Activated T-cell treated with anti-CD3 and anti-CD28 coated beads for 4 hours (primary cell): ENCODE data around the gene WDR27.

Experiments
- DNase-seq: peaks from one replicate; pipeline ENCODE4 v3.0.0-alpha.2; 2020

The WDR27 gene

GRCh38 chr6:169701954-169702839 is at the start of gene WDR27, which contains the start of gene C6orf120:
Gene WDR27 (minus strand): TSS chr6:169702029. CDS start chr6:169689005, 13,024 bp downstream.
Gene C6orf120 (plus strand): TSS chr6:169702126. CDS start chr6:169702460, 334 bp downstream.
- peak; percentile 97 for DNase-seq

GRCh38 chr6:169746556-169746955 is 44.7 kb upstream of the WDR27 start:
- no peak for DNase-seq

GRCh38 chr6:169745405-169745804 is 43.6 kb upstream of the WDR27 start:
- DNase-seq = no peak

- no peak for DNase-seq
These were observed 39.5 kb upstream of the WDR27 start for GRCh38 chr6:169741344-169741743.

- DNase-seq = no peak
These were observed 37.2 kb upstream of the WDR27 start for GRCh38 chr6:169738976-169739529.

GRCh38 chr6:169738204-169738975 is 36.6 kb upstream of the WDR27 start:
- DNase-seq = no peak

GRCh38 chr6:169729961-169730360 is 28.1 kb upstream of the WDR27 start:
- DNase-seq = no peak

GRCh38 chr6:169726963-169727362 is 25.1 kb upstream of the WDR27 start:
- DNase-seq = no peak

GRCh38 chr6:169726049-169726400 is 24.2 kb upstream of the WDR27 start:
- no peak for DNase-seq

- DNase-seq = no peak
These were observed 23.6 kb upstream of the WDR27 start for GRCh38 chr6:169725125-169726048.

GRCh38 chr6:169724494-169725124 is 22.8 kb upstream of the WDR27 start, which contains the start of gene PHF10:
Gene PHF10 (minus strand): TSS chr6:169724500. CDS start chr6:169723931, 569 bp downstream.
- DNase-seq = peak; percentile 62

- DNase-seq = peak; percentile 23
These were observed 22.2 kb upstream of the WDR27 start for GRCh38 chr6:169723991-169724493.

GRCh38 chr6:169723200-169723909 is 21.5 kb upstream of the WDR27 start:
- DNase-seq = peak; percentile 48

GRCh38 chr6:169722362-169723199 is 20.8 kb upstream of the WDR27 start:
- DNase-seq = no peak

GRCh38 chr6:169720207-169720855 is 18.5 kb upstream of the WDR27 start:
- DNase-seq = no peak

GRCh38 chr6:169719117-169719516 is 17.3 kb upstream of the WDR27 start:
- no peak for DNase-seq

GRCh38 chr6:169714595-169714994 is 12.8 kb upstream of the WDR27 start:
- no peak for DNase-seq

GRCh38 chr6:169714178-169714577 is 12.3 kb upstream of the WDR27 start:
- DNase-seq = no peak

GRCh38 chr6:169710009-169710408 is 8.2 kb upstream of the WDR27 start:
- no peak for DNase-seq
